Epithelial cell of prostate (primary cell): ENCODE measurements around the gene LPP.

Experiments
- DNase-seq: peaks from one replicate; pipeline ENCODE4 v3.0.0-alpha.2; 2011; ENCODE audit warnings: low read depth, low spot score
- H3K27ac ChIP-seq: fragments of 450-650 bp; 2 replicates; pipeline ENCODE4 v1.5.1; 2017; ENCODE audit warnings: mild to moderate bottlenecking

LPP gene

GRCh38 chr3:188513662-188514328 is 359.8 kb downstream of the LPP start:
- H3K27ac ChIP-seq, result no peak overlapping the region
- no peak for DNase-seq

- DNase-seq, result no peak
- H3K27ac ChIP-seq, result no peak overlapping the region
Measured at GRCh38 chr3:188516515-188516914, 362.6 kb downstream of the LPP start.

- no peak overlapping the region for H3K27ac ChIP-seq
- DNase-seq, result no peak
Measured at GRCh38 chr3:188518416-188518815, 364.5 kb downstream of the LPP start.

GRCh38 chr3:188518835-188519452 is 365.0 kb downstream of the LPP start:
- no peak overlapping the region for H3K27ac ChIP-seq
- no peak for DNase-seq

GRCh38 chr3:188520466-188520865 is 366.5 kb downstream of the LPP start:
- DNase-seq, result no peak

GRCh38 chr3:188522115-188522514 is 368.2 kb downstream of the LPP start:
- no peak overlapping the region for H3K27ac ChIP-seq
- no peak for DNase-seq

More at GRCh38 chr3:188520466-188520865, 366.5 kb downstream of the LPP start:
- no peak overlapping the region for H3K27ac ChIP-seq

GRCh38 chr3:188523291-188523690 is 369.3 kb downstream of the LPP start:
- no peak overlapping the region for H3K27ac ChIP-seq
- no peak for DNase-seq

GRCh38 chr3:188524052-188524451 is 370.1 kb downstream of the LPP start:
- H3K27ac ChIP-seq, result no peak overlapping the region
- no peak for DNase-seq

GRCh38 chr3:188526057-188526456 is 372.1 kb downstream of the LPP start:
- peak overlapping the region; percentile 14 for H3K27ac ChIP-seq
- no peak for DNase-seq

GRCh38 chr3:188527389-188527788 is 373.4 kb downstream of the LPP start:
- H3K27ac ChIP-seq, result peak overlapping the region; percentile 76
- DNase-seq, result no peak

GRCh38 chr3:188528396-188528795 is 374.4 kb downstream of the LPP start:
- DNase-seq, result peak; percentile 49
- H3K27ac ChIP-seq, result peak overlapping the region; percentile 76

GRCh38 chr3:188529228-188529627 is 375.3 kb downstream of the LPP start:
- peak overlapping the region; percentile 76 for H3K27ac ChIP-seq
- no peak for DNase-seq

GRCh38 chr3:188530226-188530625 is 376.3 kb downstream of the LPP start:
- no peak for DNase-seq
- H3K27ac ChIP-seq, result no peak overlapping the region

- no peak for DNase-seq
- H3K27ac ChIP-seq, result peak overlapping the region; percentile 17
Measured at GRCh38 chr3:188531210-188531609, 377.3 kb downstream of the LPP start.

GRCh38 chr3:188533172-188533571 is 379.2 kb downstream of the LPP start:
- H3K27ac ChIP-seq, result no peak overlapping the region

GRCh38 chr3:188533612-188534357 is 379.8 kb downstream of the LPP start:
- no peak for DNase-seq
- H3K27ac ChIP-seq, result no peak overlapping the region

More at GRCh38 chr3:188533172-188533571, 379.2 kb downstream of the LPP start:
- no peak for DNase-seq

GRCh38 chr3:188534633-188535032 is 380.7 kb downstream of the LPP start:
- no peak for DNase-seq

GRCh38 chr3:188537606-188538005 is 383.6 kb downstream of the LPP start:
- no peak for DNase-seq
- H3K27ac ChIP-seq, result no peak overlapping the region

More at GRCh38 chr3:188534633-188535032, 380.7 kb downstream of the LPP start:
- H3K27ac ChIP-seq, result no peak overlapping the region

GRCh38 chr3:188539037-188539436 is 385.1 kb downstream of the LPP start:
- no peak overlapping the region for H3K27ac ChIP-seq
- no peak for DNase-seq

GRCh38 chr3:188539631-188540194 is 385.8 kb downstream of the LPP start:
- H3K27ac ChIP-seq, result no peak overlapping the region
- no peak for DNase-seq

- DNase-seq, result no peak
- H3K27ac ChIP-seq, result no peak overlapping the region
Measured at GRCh38 chr3:188542196-188542595, 388.2 kb downstream of the LPP start.
